Measurements from ENCODE around the gene ACCS. TPM values are rescaled to one million over a fixed set of nuclear protein-coding genes. Genes with fewer than 3 reads are reported as not detected.

Gene ACCS
- total and polyA plus RNA-seq, 3 donors from 2014 or later: 33.4 to 65.4 (median 63.0) TPM

DNA sequence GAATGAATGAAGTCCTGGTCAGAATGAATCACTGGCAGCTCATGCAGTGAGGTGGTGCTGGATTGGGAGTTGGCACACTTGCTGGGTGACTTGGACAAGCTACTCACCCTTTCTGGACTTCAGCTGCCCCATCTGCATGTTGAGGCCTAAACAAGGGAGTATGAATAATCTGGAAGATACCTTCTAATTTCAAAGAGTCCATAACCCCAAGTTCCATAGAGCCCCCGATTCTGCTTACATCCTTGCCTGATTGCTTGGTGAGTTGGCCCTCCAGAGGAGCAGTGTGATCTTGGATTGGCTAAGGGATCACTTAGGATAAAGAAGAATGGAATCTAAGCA is 36.6 kb upstream of the ACCS start:
- Histone ChIP-seq H3K9me3 (no peaks in the 10 kb centered on the region), H3K4me1 (peaks cover 39% of the 10 kb centered on the region), H3K36me3 (ENCODE audit: low read depth, missing control alignments) (no peaks in the 10 kb centered on the region), H3K4me3 (no peak overlapping the region), H3K27ac (peak overlapping the region; percentile 19 to 94), H3K27me3 (no peaks in the 10 kb centered on the region)
- intact Hi-C loops (cut with DNase I; ENCODE audit: low total_unique reads): no loop called here
- TF ChIP-seq, protein P1, sequence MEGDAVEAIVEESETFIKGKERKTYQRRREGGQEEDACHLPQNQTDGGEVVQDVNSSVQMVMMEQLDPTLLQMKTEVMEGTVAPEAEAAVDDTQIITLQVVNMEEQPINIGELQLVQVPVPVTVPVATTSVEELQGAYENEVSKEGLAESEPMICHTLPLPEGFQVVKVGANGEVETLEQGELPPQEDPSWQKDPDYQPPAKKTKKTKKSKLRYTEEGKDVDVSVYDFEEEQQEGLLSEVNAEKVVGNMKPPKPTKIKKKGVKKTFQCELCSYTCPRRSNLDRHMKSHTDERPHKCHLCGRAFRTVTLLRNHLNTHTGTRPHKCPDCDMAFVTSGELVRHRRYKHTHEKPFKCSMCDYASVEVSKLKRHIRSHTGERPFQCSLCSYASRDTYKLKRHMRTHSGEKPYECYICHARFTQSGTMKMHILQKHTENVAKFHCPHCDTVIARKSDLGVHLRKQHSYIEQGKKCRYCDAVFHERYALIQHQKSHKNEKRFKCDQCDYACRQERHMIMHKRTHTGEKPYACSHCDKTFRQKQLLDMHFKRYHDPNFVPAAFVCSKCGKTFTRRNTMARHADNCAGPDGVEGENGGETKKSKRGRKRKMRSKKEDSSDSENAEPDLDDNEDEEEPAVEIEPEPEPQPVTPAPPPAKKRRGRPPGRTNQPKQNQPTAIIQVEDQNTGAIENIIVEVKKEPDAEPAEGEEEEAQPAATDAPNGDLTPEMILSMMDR (IDR thresholded peaks at IDR 0.05): no peak
- TF ChIP-seq POLR2A (IDR thresholded peaks at IDR 0.05): no peak
- 78 to 79% methylated on average over 1 of the region's 1 CpG for WGBS, 2 donors
- no peak for DNase-seq

- peaks cover 39% of the 10 kb centered on the region for H3K4me1 ChIP-seq
- H3K27ac ChIP-seq: peak overlapping the region; percentile 78 to 94
- 28 to 35% methylated on average over 5 of the region's 5 CpGs for WGBS, 2 donors
- peak; percentile 74 for DNase-seq
- no peaks in the 10 kb centered on the region for H3K9me3 ChIP-seq
- TF ChIP-seq POLR2A (IDR thresholded peaks at IDR 0.05): no peak
- TF ChIP-seq, protein P1 (IDR thresholded peaks at IDR 0.05): no peak
- H3K4me3 ChIP-seq: no peak overlapping the region
- no peaks in the 10 kb centered on the region for H3K36me3 ChIP-seq (ENCODE audit: low read depth, missing control alignments)
- H3K27me3 ChIP-seq: no peaks in the 10 kb centered on the region
- intact Hi-C loops (cut with DNase I; ENCODE audit: low total_unique reads): loop anchor here (5.0 to 10.0 kb wide), 2 partner anchors 43 to 85 kb away; partner anchors contain the start of gene C11orf96
Observed at GRCh38 chr11:44029977-44030911, 35.8 kb upstream of the ACCS start.

DNA sequence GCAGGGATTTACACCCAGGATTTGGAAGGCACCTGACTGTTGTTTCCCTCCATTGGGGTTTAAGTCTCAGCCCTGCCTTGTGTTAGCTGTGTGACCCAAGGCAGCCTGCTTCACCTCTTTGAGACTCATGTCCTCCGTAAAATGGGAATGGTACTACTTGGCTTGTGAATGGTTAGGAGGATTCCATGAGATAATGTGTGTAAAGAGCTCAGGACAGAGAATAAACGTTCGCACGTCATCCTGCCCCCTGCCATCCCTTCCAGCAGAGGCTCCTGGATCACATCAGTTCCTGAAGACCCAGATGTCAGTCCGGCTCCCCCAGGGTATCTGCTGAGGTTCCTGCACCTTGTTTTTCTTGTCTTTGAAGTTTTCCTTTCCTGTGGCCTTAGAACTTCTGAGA is 35.1 kb upstream of the ACCS start:
- H3K27me3 ChIP-seq: no peaks in the 10 kb centered on the region
- 71 to 91% methylated on average over 5 of the region's 5 CpGs for WGBS, 2 donors
- H3K9me3 ChIP-seq: no peaks in the 10 kb centered on the region
- no peak for TF ChIP-seq POLR2A (IDR thresholded peaks at IDR 0.05)
- TF ChIP-seq, protein P1 (IDR thresholded peaks at IDR 0.05): no peak
- DNase-seq: no peak
- intact Hi-C loops (cut with DNase I; ENCODE audit: low total_unique reads): loop anchor here (5.0 to 10.0 kb wide), 2 partner anchors 44 to 86 kb away; partner anchors contain the start of gene C11orf96
- H3K27ac ChIP-seq: peak overlapping the region; percentile 78 to 94
- H3K4me3 ChIP-seq: no peak overlapping the region
- peaks cover 39% of the 10 kb centered on the region for H3K4me1 ChIP-seq
- H3K36me3 ChIP-seq (ENCODE audit: low read depth, missing control alignments): no peaks in the 10 kb centered on the region

DNA sequence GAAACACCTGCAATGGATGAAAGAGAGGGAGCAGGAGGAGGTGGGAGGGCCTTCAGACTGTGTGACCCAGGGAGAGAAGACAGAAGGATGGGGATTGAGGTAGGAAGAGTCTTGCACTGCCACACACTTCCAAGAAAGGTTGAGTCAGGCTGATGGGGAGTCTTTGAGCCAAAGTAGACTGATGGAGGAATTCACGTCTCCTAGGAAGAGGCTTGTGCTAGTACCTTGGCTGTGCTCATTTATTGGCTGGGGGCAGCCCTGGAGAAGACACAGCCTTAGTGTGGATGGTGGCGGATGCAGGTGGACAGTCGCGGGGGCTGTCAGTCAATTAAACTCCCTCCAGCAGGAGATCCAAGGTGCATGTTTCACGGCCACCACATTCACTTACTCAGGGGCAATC is 34.5 kb upstream of the ACCS start:
- DNase-seq: no peak
- H3K27me3 ChIP-seq: no peaks in the 10 kb centered on the region
- intact Hi-C loops (cut with DNase I; ENCODE audit: low total_unique reads): loop anchor here (5.0 to 10.0 kb wide), 2 partner anchors 44 to 87 kb away; partner anchors contain the start of gene C11orf96
- H3K36me3 ChIP-seq (ENCODE audit: low read depth, missing control alignments): no peaks in the 10 kb centered on the region
- H3K9me3 ChIP-seq: no peaks in the 10 kb centered on the region
- peaks cover 40% of the 10 kb centered on the region for H3K4me1 ChIP-seq
- TF ChIP-seq, protein P1 (IDR thresholded peaks at IDR 0.05): no peak
- TF ChIP-seq POLR2A (IDR thresholded peaks at IDR 0.05): no peak
- WGBS, 2 donors: 79 to 92% methylated on average over 5 of the region's 5 CpGs
- H3K4me3 ChIP-seq: no peak overlapping the region
- peak overlapping the region; percentile 34 to 94 for H3K27ac ChIP-seq

Data from testis (tissue), 3 donors.